DND-41 (cell line): Measurements from ENCODE around the gene SLC11A2.

Source experiments
- ATAC-seq: fragments of 200-7000 bp; cut with Tn5 transposase; 3 replicates; pipeline ENCODE4 v1.9.1; 2021; ENCODE audit warnings: low read depth; ENCODE audit not compliant: insufficient read depth
- DNase-seq: peaks from one replicate; pipeline ENCODE4 v3.0.0-alpha.2; 2020
- H2AFZ ChIP-seq: 2 replicates; pipeline ENCODE4 v1.6.0; 2012; ENCODE audit warnings: low read depth, low read length
- H3K27ac ChIP-seq: 2 replicates; pipeline ENCODE4 v1.5.1; 2012; ENCODE audit warnings: low read length, inconsistent platforms
- H3K27me3 ChIP-seq: fragments of 200-600 bp; sonication (generic); 2 replicates; pipeline ENCODE4 v1.6.0; 2012; ENCODE audit warnings: low read length, mild to moderate bottlenecking, inconsistent platforms; ENCODE audit not compliant: insufficient read depth, poor library complexity
- H3K36me3 ChIP-seq: 2 replicates; pipeline ENCODE4 v1.5.1; 2012; ENCODE audit warnings: low read length, inconsistent platforms; ENCODE audit not compliant: insufficient read depth
- H3K4me1 ChIP-seq: 2 replicates; pipeline ENCODE4 v1.5.1; 2012; ENCODE audit warnings: mild to moderate bottlenecking, low read length; ENCODE audit not compliant: insufficient read depth
- H3K4me2 ChIP-seq: 2 replicates; pipeline ENCODE4 v1.6.0; 2012; ENCODE audit warnings: mild to moderate bottlenecking, moderate library complexity, low read length, inconsistent platforms; ENCODE audit not compliant: insufficient read depth
- H3K4me3 ChIP-seq, 2 experiments: fragments of 200-600 bp in 1 of 2; shearing (Covaris generic) in 1 of 2; 2 replicates each; pipeline ENCODE4 v1.5.1; 2012 to 2016; ENCODE audit warnings: inconsistent platforms in 2 of 2, low read length in 2 of 2, mild to moderate bottlenecking in 2 of 2, low read depth in 1 of 2, moderate library complexity in 1 of 2
- H3K79me2 ChIP-seq: 2 replicates; pipeline ENCODE4 v1.6.0; 2012; ENCODE audit warnings: low read length, inconsistent platforms; ENCODE audit not compliant: insufficient read depth
- H3K9ac ChIP-seq: 2 replicates; pipeline ENCODE4 v1.6.0; 2012; ENCODE audit warnings: low read depth, mild to moderate bottlenecking, inconsistent platforms, low read length, moderate library complexity
- H3K9me3 ChIP-seq: 2 replicates; pipeline ENCODE4 v1.5.1; 2012; ENCODE audit warnings: low read length, moderate library complexity, mild to moderate bottlenecking, inconsistent platforms; ENCODE audit not compliant: insufficient read depth, severe bottlenecking
- H4K20me1 ChIP-seq: 2 replicates; pipeline ENCODE4 v1.6.0; 2012; ENCODE audit warnings: low read length; ENCODE audit not compliant: insufficient read depth
- CTCF ChIP-seq: IDR thresholded peaks from 2 replicates; pipeline ENCODE4 v1.5.1; 2012; ENCODE audit warnings: borderline replicate concordance, low read length, moderate library complexity, mild to moderate bottlenecking; ENCODE audit not compliant: poor library complexity, severe bottlenecking; ENCODE audit errors: extremely low read depth
- EZH2 ChIP-seq: IDR thresholded peaks from 3 replicates; pipeline ENCODE4 v1.6.1; 2012; ENCODE audit warnings: borderline replicate concordance, low read depth, mild to moderate bottlenecking, moderate library complexity, low read length, inconsistent platforms; ENCODE audit not compliant: severe bottlenecking

SLC11A2 gene

GRCh38 chr12:50981319-50982239 lies 44.6 kb downstream of the SLC11A2 start:
- no peak for DNase-seq
- no peak overlapping the region for H3K27ac ChIP-seq
- H3K4me1 ChIP-seq, result no peaks in the 10 kb centered on the region
- no peak overlapping the region for H3K4me3 ChIP-seq
- H3K9me3 ChIP-seq, result no peaks in the 10 kb centered on the region
- peaks cover 14% of the 10 kb centered on the region; the same call in 1 of the 2 replicates for H3K36me3 ChIP-seq
- no peaks in the 10 kb centered on the region for H3K79me2 ChIP-seq
- H2AFZ ChIP-seq, result no peak overlapping the region
- no peaks in the 10 kb centered on the region for H3K27me3 ChIP-seq
- H3K9ac ChIP-seq, result no peak overlapping the region
- no peak for TF ChIP-seq EZH2
- no peak for TF ChIP-seq CTCF
- ATAC-seq, result no peak
- H4K20me1 ChIP-seq, result no peaks in the 10 kb centered on the region
- no peak overlapping the region for H3K4me2 ChIP-seq

GRCh38 chr12:50980545-50980944 lies 45.6 kb downstream of the SLC11A2 start:
- TF ChIP-seq EZH2 (no peak), CTCF (no peak)
- H3K27ac ChIP-seq, result no peak overlapping the region
- no peak overlapping the region for H3K4me2 ChIP-seq
- H3K9ac ChIP-seq, result no peak overlapping the region
- H3K27me3 ChIP-seq, result no peaks in the 10 kb centered on the region
- no peak overlapping the region for H3K4me3 ChIP-seq
- H3K79me2 ChIP-seq, result no peaks in the 10 kb centered on the region
- no peak overlapping the region for H2AFZ ChIP-seq
- H3K9me3 ChIP-seq, result no peaks in the 10 kb centered on the region
- DNase-seq, result no peak
- H3K4me1 ChIP-seq, result no peaks in the 10 kb centered on the region
- H4K20me1 ChIP-seq, result no peaks in the 10 kb centered on the region
- ATAC-seq, result no peak
- peaks cover 8% of the 10 kb centered on the region; the same call in 1 of the 2 replicates for H3K36me3 ChIP-seq

- H3K27ac ChIP-seq, result no peak overlapping the region
- no peak overlapping the region for H3K4me3 ChIP-seq
- H4K20me1 ChIP-seq, result no peaks in the 10 kb centered on the region
- ATAC-seq, result no peak
- H3K4me1 ChIP-seq, result no peaks in the 10 kb centered on the region
- H3K9ac ChIP-seq, result no peak overlapping the region
- H3K9me3 ChIP-seq, result no peaks in the 10 kb centered on the region
- H3K36me3 ChIP-seq, result peaks cover 8% of the 10 kb centered on the region; the same call in 1 of the 2 replicates
- no peaks in the 10 kb centered on the region for H3K79me2 ChIP-seq
- no peak overlapping the region for H2AFZ ChIP-seq
- DNase-seq, result no peak
- TF ChIP-seq EZH2, result no peak
- no peak for TF ChIP-seq CTCF
- no peak overlapping the region for H3K4me2 ChIP-seq
- no peaks in the 10 kb centered on the region for H3K27me3 ChIP-seq
These were observed 46.7 kb downstream of the SLC11A2 start for GRCh38 chr12:50979369-50980052.
